ENCODE measurements around the gene QPCTL. TPM values are rescaled to one million over a fixed set of nuclear protein-coding genes. Genes with fewer than 3 reads are reported as not detected.

Gene QPCTL
- total and polyA plus RNA-seq, 9 of the 15 experiments (the other 6 are each of a cell fraction or from before 2014, with no cell fraction given) = 0.99 to 31.3 (median 12.7) TPM

DNA sequence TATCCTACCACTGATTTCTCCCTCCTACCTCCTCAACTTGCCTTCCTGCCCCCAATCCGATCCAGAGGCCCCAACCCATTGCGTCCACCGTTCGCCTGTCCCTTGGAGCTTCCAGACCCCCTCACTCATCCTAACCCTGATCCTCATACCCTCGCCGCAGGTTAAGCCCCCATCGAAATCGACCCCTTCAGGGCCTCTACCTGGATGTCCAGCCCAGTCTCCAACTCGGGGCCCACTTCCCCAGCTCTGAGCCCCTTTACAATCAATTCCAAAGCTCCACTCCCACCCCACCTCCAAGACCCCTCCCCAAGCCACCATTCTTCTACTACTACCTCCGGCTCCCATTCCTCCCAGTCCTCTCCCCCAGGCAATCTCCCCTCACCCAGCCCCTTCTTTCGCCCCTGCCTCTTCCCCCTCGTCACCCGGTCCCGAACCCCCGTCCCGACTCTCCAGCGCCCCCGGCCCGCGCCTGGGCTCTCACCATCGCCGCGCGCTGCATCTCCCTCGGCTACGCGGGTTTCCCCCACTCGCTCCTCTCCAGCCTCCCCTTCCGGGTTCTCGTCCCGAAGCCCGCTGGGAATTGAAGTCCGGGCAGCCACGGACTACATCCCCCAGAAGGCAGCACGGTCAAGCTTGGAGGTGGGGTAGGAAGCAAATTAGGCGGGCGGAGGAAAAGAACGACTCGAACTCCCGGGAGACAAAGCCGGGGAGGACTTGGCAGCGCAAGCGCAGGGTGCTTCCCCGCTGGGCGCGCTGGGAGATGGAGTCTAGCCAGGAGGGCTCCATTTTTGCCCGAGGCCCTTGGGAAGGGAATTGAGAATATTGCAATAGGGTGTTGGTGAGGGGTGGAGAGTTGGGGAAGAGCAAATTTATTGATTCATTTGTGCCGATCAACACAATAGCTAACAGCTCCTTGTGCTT is 38.2 kb downstream of the QPCTL start, which contains the start of gene FBXO46 (continued):
- TF ChIP-seq, protein P1, sequence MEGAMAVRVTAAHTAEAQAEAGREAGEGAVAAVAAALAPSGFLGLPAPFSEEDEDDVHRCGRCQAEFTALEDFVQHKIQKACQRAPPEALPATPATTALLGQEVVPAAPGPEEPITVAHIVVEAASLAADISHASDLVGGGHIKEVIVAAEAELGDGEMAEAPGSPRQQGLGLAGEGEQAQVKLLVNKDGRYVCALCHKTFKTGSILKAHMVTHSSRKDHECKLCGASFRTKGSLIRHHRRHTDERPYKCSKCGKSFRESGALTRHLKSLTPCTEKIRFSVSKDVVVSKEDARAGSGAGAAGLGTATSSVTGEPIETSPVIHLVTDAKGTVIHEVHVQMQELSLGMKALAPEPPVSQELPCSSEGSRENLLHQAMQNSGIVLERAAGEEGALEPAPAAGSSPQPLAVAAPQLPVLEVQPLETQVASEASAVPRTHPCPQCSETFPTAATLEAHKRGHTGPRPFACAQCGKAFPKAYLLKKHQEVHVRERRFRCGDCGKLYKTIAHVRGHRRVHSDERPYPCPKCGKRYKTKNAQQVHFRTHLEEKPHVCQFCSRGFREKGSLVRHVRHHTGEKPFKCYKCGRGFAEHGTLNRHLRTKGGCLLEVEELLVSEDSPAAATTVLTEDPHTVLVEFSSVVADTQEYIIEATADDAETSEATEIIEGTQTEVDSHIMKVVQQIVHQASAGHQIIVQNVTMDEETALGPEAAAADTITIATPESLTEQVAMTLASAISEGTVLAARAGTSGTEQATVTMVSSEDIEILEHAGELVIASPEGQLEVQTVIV (CRISPR knock-in tag; IDR thresholded peaks at IDR 0.05; ENCODE audit: borderline replicate concordance) = no peak
- TF ChIP-seq MEF2D (tag; conservative IDR thresholded peaks at IDR 0.05; ENCODE audit: low read depth) = no peak
- TF ChIP-seq, protein P2, sequence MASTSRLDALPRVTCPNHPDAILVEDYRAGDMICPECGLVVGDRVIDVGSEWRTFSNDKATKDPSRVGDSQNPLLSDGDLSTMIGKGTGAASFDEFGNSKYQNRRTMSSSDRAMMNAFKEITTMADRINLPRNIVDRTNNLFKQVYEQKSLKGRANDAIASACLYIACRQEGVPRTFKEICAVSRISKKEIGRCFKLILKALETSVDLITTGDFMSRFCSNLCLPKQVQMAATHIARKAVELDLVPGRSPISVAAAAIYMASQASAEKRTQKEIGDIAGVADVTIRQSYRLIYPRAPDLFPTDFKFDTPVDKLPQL (IDR thresholded peaks at IDR 0.05; ENCODE audit: extremely low read depth, insufficient read length) = no peak
- TF ChIP-seq ZNF217 (CRISPR knock-in tag; IDR thresholded peaks at IDR 0.05) = no peak
- no peak for TF ChIP-seq HEY1 (CRISPR knock-in tag; IDR thresholded peaks at IDR 0.05; ENCODE audit: borderline replicate concordance)
- no peak for TF ChIP-seq HNRNPUL1 (IDR thresholded peaks at IDR 0.05; ENCODE audit: low read length)
- no peak; the same call in 1 of the 2 replicates for TF ChIP-seq XRCC5 (IDR thresholded peaks at IDR 0.05; ENCODE audit: low read depth, low read length)
- no peak for TF ChIP-seq SMAD3 (CRISPR knock-in tag; conservative IDR thresholded peaks at IDR 0.05)
- TF ChIP-seq, protein P3, sequence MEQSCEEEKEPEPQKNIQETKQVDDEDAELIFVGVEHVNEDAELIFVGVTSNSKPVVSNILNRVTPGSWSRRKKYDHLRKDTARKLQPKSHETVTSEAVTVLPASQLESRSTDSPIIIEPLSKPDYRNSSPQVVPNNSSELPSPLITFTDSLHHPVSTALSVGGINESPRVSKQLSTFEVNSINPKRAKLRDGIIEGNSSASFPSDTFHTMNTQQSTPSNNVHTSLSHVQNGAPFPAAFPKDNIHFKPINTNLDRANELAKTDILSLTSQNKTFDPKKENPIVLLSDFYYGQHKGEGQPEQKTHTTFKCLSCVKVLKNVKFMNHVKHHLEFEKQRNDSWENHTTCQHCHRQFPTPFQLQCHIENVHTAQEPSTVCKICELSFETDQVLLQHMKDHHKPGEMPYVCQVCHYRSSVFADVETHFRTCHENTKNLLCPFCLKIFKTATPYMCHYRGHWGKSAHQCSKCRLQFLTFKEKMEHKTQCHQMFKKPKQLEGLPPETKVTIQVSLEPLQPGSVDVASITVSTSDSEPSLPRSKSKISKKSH (CRISPR knock-in tag; IDR thresholded peaks at IDR 0.05) = no peak
- TF ChIP-seq BHLHE40 (IDR thresholded peaks at IDR 0.05; ENCODE audit: low read length) = no peak
- TF ChIP-seq IRF2 (CRISPR knock-in tag; IDR thresholded peaks at IDR 0.05) = no peak
- no peak for TF ChIP-seq MYNN (IDR thresholded peaks at IDR 0.05)
- TF ChIP-seq MYNN (CRISPR knock-in tag; IDR thresholded peaks at IDR 0.05) = no peak
- TF ChIP-seq PCBP1 (IDR thresholded peaks at IDR 0.05; ENCODE audit: low read depth, low read length, poor library complexity, severe bottlenecking) = peak; percentile 91
- no peak; the same call in 1 of the 2 replicates for TF ChIP-seq RFX1 (IDR thresholded peaks at IDR 0.05)
- no peak for TF ChIP-seq NCOA2 (IDR thresholded peaks at IDR 0.05; ENCODE audit: partially characterized antibody in 2 of 2)
- TF ChIP-seq NFE2L1 (tag; IDR thresholded peaks at IDR 0.05; ENCODE audit: borderline replicate concordance, low read depth) = no peak
- TF ChIP-seq USF1 (CRISPR knock-in tag; IDR thresholded peaks at IDR 0.05) = no peak
- no peak for TF ChIP-seq FOXP1 (CRISPR knock-in tag; IDR thresholded peaks at IDR 0.05)
- TF ChIP-seq PTTG1 (tag; IDR thresholded peaks at IDR 0.05; ENCODE audit: low read depth) = no peak
- peak; percentile 55 for TF ChIP-seq RBBP5 (IDR thresholded peaks at IDR 0.05; ENCODE audit: borderline replicate concordance, insufficient read depth, low read length, poor library complexity, severe bottlenecking)
- TF ChIP-seq NFE2 (IDR thresholded peaks at IDR 0.05; ENCODE audit: low read depth) = no peak
- peak; percentile 64; the same call in 1 of the 2 replicates for TF ChIP-seq SMARCC2 (IDR thresholded peaks at IDR 0.05; ENCODE audit: low read depth)
- no peak for TF ChIP-seq OTX1 (CRISPR knock-in tag; IDR thresholded peaks at IDR 0.05)

Measured in K562 (cell line).